Loucy (cell line): ENCODE measurements around the gene ZP4.

Source experiments
- H2AFZ ChIP-seq: fragments of 200-600 bp; sonication (generic); 2 replicates; pipeline ENCODE4 v1.6.0; 2016; ENCODE audit warnings: antibody characterized with exemption, mild to moderate bottlenecking, low read length, moderate library complexity
- H3F3A ChIP-seq: fragments of 200-600 bp; 2 replicates; pipeline ENCODE4 v1.6.0; 2016; ENCODE audit warnings: antibody characterized with exemption, low read depth, mild to moderate bottlenecking
- H3K27me3 ChIP-seq: fragments of 200-600 bp; sonication (generic); 2 replicates; pipeline ENCODE4 v1.6.1; 2014; ENCODE audit warnings: low read length, mild to moderate bottlenecking; ENCODE audit not compliant: insufficient read depth, poor library complexity, severe bottlenecking
- H3K36me3 ChIP-seq: fragments of 200-600 bp; sonication (generic); 2 replicates; pipeline ENCODE4 v1.6.1; 2016; ENCODE audit warnings: low read length; ENCODE audit not compliant: insufficient read depth
- H3K4me1 ChIP-seq: fragments of 200-600 bp; sonication (generic); 2 replicates; pipeline ENCODE4 v1.5.1; 2014; ENCODE audit warnings: low read length, mild to moderate bottlenecking; ENCODE audit not compliant: insufficient read depth, poor library complexity, severe bottlenecking
- H3K4me2 ChIP-seq: fragments of 200-600 bp; sonication (generic); 2 replicates; pipeline ENCODE4 v1.6.0; 2014; ENCODE audit warnings: antibody characterized with exemption, low read length, low read depth, mild to moderate bottlenecking; ENCODE audit not compliant: poor library complexity, severe bottlenecking
- H3K4me3 ChIP-seq: fragments of 200-600 bp; sonication (generic); 2 replicates; pipeline ENCODE4 v1.5.1; 2014; ENCODE audit warnings: low read length, mild to moderate bottlenecking, mixed read lengths; ENCODE audit not compliant: poor library complexity, severe bottlenecking
- H3K79me2 ChIP-seq: fragments of 200-600 bp; sonication (generic); 2 replicates; pipeline ENCODE4 v1.6.1; 2014; ENCODE audit warnings: low read length; ENCODE audit not compliant: insufficient read depth
- H3K9ac ChIP-seq: fragments of 200-600 bp; sonication (generic); 2 replicates; pipeline ENCODE4 v1.6.0; 2014; ENCODE audit warnings: mild to moderate bottlenecking, low read depth, low read length, moderate library complexity; ENCODE audit not compliant: poor library complexity, severe bottlenecking
- H3K9me2 ChIP-seq: fragments of 200-600 bp; sonication (generic); replicated peaks from 2 replicates; pipeline ENCODE4 v1.6.1; 2016; ENCODE audit warnings: low read depth, low read length, mixed read lengths
- H3K9me3 ChIP-seq: fragments of 200-600 bp; sonication (generic); 2 replicates; pipeline ENCODE4 v1.6.1; 2014; ENCODE audit warnings: mild to moderate bottlenecking, antibody characterized with exemption, low read length, low read depth; ENCODE audit not compliant: insufficient read depth
- H4K20me1 ChIP-seq: fragments of 200-600 bp; sonication (generic); 2 replicates; pipeline ENCODE4 v1.6.0; 2014; ENCODE audit warnings: antibody characterized with exemption, low read length, mild to moderate bottlenecking; ENCODE audit not compliant: insufficient read depth, poor library complexity, severe bottlenecking
- CTCF ChIP-seq: fragments of 200-600 bp; sonication (generic); conservative IDR thresholded peaks from 2 replicates; pipeline ENCODE4 v1.5.1; 2014; ENCODE audit warnings: mild to moderate bottlenecking, antibody characterized with exemption, low read length
- EZH2phosphoT487 ChIP-seq: fragments of 200-600 bp; IDR thresholded peaks from 2 replicates; pipeline ENCODE4 v1.6.1; 2018; ENCODE audit warnings: antibody characterized with exemption, mild to moderate bottlenecking, moderate library complexity, borderline replicate concordance

Gene ZP4

GRCh38 chr1:237878406-237878805, 12.3 kb downstream of the ZP4 start:
- Histone ChIP-seq H3K9me2 (no peaks in the 10 kb centered on the region), H3F3A (no peaks in the 10 kb centered on the region), H3K27me3 (no peaks in the 10 kb centered on the region), H3K4me3 (no peak overlapping the region), H4K20me1 (no peaks in the 10 kb centered on the region), H3K4me2 (no peak overlapping the region), H3K9ac (no peak overlapping the region), H3K79me2 (no peaks in the 10 kb centered on the region), H3K4me1 (no peaks in the 10 kb centered on the region), H2AFZ (no peak overlapping the region), H3K36me3 (no peaks in the 10 kb centered on the region), H3K9me3 (no peaks in the 10 kb centered on the region)
- TF ChIP-seq EZH2phosphoT487: no peak
- no peak for TF ChIP-seq CTCF

GRCh38 chr1:237877631-237878030, 13.1 kb downstream of the ZP4 start:
- no peaks in the 10 kb centered on the region for H4K20me1 ChIP-seq
- H3K36me3 ChIP-seq: no peaks in the 10 kb centered on the region
- H2AFZ ChIP-seq: no peak overlapping the region
- no peaks in the 10 kb centered on the region for H3K4me1 ChIP-seq
- no peak overlapping the region for H3K9ac ChIP-seq
- H3K4me2 ChIP-seq: no peak overlapping the region
- TF ChIP-seq EZH2phosphoT487 (no peak), CTCF (no peak)
- no peaks in the 10 kb centered on the region for H3F3A ChIP-seq
- no peaks in the 10 kb centered on the region for H3K27me3 ChIP-seq
- no peaks in the 10 kb centered on the region for H3K79me2 ChIP-seq
- H3K4me3 ChIP-seq: no peak overlapping the region
- no peaks in the 10 kb centered on the region for H3K9me2 ChIP-seq
- no peaks in the 10 kb centered on the region for H3K9me3 ChIP-seq

- no peaks in the 10 kb centered on the region for H3K79me2 ChIP-seq
- no peaks in the 10 kb centered on the region for H3K27me3 ChIP-seq
- H3K36me3 ChIP-seq: no peaks in the 10 kb centered on the region
- H3K9me3 ChIP-seq: no peaks in the 10 kb centered on the region
- H3K9me2 ChIP-seq: no peaks in the 10 kb centered on the region
- no peak overlapping the region for H3K9ac ChIP-seq
- no peaks in the 10 kb centered on the region for H3K4me1 ChIP-seq
- H3K4me3 ChIP-seq: no peak overlapping the region
- no peaks in the 10 kb centered on the region for H3F3A ChIP-seq
- H4K20me1 ChIP-seq: no peaks in the 10 kb centered on the region
- no peak for TF ChIP-seq EZH2phosphoT487
- TF ChIP-seq CTCF: no peak
- no peak overlapping the region for H3K4me2 ChIP-seq
- H2AFZ ChIP-seq: no peak overlapping the region
These were observed 15.4 kb downstream of the ZP4 start for GRCh38 chr1:237875291-237875690.
